Choroid plexus epithelial cell (primary cell): ENCODE measurements around the gene OR8I2.
"Not testable (repeated sequence)": the region's sequence is repeated elsewhere in the genome, so short reads cannot be mapped to it uniquely, and the experiment has no call there.

Experiments used
- DNase-seq: peaks from one replicate; pipeline ENCODE4 v3.0.0-alpha.2; 2010; ENCODE audit warnings: low read depth
- H3K4me3 ChIP-seq: 2 replicates; pipeline ENCODE4 v1.5.1; 2011; ENCODE audit warnings: low read depth, mild to moderate bottlenecking, control low read depth, low read length, moderate library complexity
- TF ChIP-seq, protein P1 (sequence below): conservative IDR thresholded peaks from 2 replicates; pipeline ENCODE4 v1.5.1; 2011; ENCODE audit warnings: low read depth, mild to moderate bottlenecking, control low read depth, inconsistent platforms, low read length, moderate library complexity

Gene OR8I2

DNA sequence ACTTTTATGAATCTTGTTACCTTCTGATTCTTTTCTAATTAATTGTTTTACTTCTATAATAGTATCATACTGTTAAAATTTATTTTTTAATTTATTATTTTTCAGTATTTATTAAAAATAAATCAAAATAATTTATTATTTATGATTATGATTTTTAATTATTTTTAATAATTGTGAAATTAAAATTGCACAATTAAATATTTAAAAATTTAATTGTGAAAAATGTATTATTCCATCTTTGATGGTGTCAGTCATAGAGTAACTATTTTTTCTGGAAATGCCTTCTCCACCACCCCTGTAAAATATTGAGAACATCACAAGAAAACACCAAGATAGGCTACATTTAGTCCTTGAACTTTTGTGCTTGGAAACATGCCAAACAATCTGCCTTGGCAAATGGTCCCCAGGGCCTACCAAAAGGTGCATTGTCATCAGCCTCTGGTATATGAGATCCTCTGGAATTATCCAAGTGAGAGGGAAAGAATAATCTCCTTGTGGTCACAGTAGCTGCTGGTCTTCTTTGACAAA is 10.2 kb downstream of the OR8I2 start, which contains the start of gene OR8H2:
Gene OR8H2, plus strand, starts transcription at position 478 of the 528 bp plus-strand sequence. CDS start 1,356 bp downstream, outside the sequence.
- TF ChIP-seq, protein P1, sequence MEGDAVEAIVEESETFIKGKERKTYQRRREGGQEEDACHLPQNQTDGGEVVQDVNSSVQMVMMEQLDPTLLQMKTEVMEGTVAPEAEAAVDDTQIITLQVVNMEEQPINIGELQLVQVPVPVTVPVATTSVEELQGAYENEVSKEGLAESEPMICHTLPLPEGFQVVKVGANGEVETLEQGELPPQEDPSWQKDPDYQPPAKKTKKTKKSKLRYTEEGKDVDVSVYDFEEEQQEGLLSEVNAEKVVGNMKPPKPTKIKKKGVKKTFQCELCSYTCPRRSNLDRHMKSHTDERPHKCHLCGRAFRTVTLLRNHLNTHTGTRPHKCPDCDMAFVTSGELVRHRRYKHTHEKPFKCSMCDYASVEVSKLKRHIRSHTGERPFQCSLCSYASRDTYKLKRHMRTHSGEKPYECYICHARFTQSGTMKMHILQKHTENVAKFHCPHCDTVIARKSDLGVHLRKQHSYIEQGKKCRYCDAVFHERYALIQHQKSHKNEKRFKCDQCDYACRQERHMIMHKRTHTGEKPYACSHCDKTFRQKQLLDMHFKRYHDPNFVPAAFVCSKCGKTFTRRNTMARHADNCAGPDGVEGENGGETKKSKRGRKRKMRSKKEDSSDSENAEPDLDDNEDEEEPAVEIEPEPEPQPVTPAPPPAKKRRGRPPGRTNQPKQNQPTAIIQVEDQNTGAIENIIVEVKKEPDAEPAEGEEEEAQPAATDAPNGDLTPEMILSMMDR, result no peak
- no peak within 1 kb of the TSS for H3K4me3 ChIP-seq
- DNase-seq, result no peak

DNA sequence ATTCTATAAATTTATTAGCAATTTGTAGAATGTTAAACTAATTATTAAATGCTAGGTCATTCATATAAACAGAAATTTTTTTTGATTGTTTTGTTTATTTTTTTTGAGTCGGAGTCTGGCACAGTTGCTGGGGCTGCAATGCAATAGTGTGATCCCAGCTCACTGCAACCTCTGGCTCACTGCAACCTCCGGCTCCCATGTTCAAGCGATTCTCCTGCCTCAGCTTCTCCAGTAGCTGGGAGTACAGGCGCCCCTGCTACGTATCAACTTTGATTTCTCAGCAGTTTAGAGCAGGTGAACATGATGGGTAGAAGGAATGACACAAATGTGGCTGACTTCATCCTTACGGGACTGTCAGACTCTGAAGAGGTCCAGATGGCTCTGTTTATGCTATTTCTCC is 29.0 kb downstream of the OR8I2 start, which contains the start of gene OR8H3:
Gene OR8H3, plus strand, starts transcription at position 301 of the 400 bp plus-strand sequence. Its CDS starts 0 bp downstream, at position 301.
- no peak within 1 kb of the TSS for H3K4me3 ChIP-seq
- TF ChIP-seq, protein P1, result no peak
- no peak for DNase-seq

DNA sequence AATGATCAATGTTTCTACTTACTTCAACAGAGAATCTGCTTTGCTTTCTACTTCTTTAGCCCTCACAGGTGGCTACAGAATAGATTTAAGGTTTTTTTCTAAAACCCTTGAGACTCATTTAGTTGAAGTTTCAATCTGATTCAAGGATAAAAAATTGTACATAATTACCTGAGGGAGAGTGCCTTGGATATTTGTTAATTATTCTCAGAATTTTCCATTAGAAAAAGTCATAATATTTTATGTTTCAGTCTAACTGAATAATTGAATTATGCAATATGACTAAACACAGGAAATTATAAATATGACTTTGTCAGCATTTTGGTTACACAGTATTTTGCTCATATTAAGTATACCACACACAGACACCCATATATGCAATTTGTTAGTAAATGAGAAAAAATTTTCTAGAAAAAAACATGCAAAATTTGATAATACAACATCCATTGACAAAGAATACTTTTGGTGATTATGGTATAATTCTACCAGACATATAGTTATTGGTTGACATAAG is 47.1 kb downstream of the OR8I2 start, which contains the start of gene OR8J3:
Gene OR8J3, minus strand, starts transcription at position 51 of the 511 bp plus-strand sequence. CDS start 2,483 bp downstream, outside the sequence.
- no peak for DNase-seq
- TF ChIP-seq, protein P1, result no peak
- H3K4me3 ChIP-seq, result no peak within 1 kb of the TSS

DNA sequence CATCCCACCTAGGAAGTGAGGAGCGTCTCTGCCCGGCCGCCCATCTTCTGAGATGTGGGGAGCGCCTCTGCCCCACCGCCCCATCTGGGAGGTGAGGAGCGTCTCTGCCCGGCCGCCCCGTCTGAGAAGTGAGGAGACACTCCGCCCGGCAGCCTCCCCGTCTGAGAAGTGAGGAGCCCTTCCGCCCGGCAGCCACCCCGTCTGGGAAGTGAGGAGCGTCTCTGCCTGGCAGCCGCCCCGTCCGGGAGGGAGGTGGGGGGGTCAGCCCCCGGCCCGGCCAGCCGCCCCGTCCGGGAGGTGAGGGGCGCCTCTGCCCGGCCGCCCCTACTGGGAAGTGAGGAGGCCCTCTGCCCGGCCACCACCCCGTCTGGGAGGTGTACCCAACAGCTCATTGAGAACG is 50.6 kb downstream of the OR8I2 start:
- not testable (repeated sequence) for H3K4me3 ChIP-seq, DNase-seq
